GM21360 (cell line): ENCODE data around the gene KHNYN.
A peak's percentile ranks its signal among the peaks of the same experiment; 100 is the strongest.

Source experiments
- ATAC-seq: cut with Tn5 transposase; IDR thresholded peaks from one replicate; pipeline ENCODE4 v1.9.1; 2021; ENCODE audit warnings: mild to moderate bottlenecking, moderate library complexity; ENCODE audit not compliant: unreplicated experiment

Gene KHNYN

DNA sequence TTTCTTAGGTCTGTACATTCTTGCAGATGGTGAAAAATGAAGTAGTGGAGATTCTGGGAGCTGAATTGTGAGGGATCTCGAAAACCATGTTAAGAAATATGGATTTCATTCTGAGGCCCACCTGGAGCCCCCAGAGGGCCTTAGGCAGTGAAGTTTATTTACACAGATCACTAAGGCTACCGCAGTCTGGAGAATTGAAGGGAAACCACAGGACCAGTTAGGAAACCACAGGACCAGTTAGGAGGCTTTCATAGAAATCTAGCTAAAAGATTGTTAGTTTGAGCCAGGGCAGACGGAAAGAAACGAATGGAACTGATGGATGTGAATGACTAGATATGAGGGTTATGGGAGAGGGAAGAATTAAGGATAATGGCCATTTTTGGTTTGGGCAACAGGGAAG, 7.5 kb upstream of the KHNYN start:
- ATAC-seq, result no peak

DNA sequence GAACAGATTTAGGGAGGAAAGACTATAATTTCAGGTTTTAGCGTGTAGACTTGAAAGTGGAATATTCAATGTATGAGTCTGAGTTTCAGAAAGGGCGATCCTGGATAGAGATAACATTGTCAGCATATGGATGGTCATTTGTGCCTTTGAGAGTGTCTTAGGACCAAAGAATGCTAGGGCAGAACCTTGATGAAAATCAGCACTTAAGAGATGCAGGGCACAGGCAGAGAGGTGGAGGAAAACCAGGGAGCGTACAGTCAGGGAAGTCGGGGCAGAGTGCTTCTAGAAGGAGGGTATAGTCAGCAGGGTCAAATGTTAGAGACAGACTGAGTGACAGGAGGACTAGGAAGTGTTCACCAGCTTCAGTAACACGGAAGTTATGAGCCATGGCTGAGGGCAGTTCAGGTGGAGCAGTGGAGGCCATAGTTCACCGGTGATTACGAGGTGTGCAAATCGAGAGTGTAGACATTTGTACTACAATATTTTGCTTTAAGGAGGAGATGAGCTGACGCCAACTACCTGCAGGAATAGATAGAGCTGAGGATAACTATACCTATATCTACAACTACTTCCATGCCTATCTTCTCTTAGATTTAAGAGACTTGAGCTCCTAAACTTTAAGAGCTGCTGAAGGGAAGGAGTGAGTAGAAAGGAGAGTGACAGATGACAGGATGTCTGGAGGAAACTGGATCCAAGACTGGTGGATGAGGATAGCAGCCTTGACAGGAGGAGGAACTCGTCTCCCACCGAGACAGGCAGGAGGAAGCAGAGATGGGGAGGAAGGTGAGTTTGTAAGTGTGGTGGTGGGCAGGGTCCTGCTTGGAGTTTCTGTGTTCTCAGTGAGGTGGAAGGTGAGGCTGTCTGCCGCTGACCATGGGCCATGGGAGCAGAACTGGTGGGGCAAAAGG, 6.8 kb upstream of the KHNYN start:
- no peak for ATAC-seq

DNA sequence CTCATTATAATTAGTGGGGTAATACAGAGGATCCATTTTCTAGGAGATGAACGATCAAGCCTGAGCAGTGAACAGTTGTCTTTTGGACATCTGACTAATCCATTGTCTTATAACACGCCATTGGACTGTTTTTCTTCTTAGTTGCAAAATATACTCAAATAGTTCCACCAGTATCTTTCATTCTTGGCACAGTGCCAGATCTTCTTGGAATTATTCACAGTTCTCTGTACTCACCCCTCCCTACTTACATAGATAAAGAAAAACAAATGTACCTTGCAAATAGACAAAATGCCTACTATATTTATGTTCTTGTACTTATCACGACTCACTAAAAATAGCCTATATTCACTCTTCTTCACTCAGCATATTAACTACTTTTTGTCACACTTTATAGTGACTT, 4.0 kb upstream of the KHNYN start:
- no peak for ATAC-seq

DNA sequence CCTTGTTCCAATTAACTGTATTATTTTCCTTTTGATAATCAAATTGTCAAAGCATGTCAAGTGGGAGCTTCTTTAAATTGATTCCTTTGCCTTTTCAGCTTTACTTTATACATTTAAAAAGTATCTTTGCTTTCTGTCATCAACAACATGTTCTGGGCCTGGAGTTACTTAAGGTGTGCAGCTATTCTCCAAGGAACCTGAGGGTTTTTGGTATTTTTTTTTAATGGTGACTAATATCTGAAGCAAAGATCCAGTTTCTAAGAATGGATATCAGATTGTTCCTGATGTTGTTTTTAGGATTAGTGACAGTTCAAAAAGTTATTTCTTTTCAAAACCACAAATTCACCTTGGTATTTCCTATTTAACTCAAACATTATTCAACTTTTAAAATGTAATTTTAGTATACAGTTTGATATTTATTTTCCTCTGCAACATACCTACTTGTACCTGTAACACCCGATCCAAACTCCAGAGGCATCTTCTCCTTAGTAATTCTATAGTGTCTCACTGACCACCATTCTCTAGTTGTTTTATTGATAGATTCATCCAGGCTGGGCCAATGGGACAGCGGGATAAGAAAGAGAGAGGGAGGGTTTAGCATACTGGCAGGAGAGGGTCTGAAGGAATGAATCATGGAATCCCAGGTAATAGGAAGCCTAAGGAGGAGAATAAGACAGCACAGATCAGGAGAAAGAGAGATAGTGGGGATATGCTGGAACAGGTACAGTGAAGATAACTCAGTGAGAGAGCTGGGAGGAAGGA, 3.4 kb upstream of the KHNYN start:
- no peak for ATAC-seq

DNA sequence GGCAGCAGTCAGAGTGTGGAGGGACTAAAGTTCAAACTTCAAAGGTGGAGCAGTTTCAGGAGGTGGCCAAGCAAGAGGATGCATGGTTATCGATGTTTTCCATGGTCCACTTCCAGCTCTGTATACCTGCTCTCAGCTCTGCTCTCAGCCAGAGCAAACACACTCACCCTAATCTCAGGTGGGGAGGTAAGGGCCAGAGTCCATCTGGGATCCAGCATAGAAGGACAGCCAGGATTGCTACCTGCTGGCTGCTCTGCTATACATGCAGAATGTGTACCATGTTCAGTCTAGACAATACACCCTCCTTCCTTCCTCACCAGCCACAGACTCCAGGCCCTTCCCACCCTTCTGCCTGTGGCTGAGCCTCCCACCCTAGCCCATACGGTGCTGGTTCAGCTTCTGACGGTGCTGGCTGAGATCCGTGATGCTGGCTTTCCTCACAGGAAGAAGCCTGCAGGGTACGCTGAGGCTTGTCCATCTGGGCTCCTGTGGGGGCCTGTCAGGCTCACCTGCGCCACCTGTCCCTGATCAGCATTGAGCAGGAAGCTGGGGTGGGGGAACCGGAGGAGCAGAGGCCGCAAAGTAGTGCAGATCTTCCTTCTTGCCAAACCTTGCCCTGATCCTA, 2.7 kb upstream of the KHNYN start:
- no peak for ATAC-seq

DNA sequence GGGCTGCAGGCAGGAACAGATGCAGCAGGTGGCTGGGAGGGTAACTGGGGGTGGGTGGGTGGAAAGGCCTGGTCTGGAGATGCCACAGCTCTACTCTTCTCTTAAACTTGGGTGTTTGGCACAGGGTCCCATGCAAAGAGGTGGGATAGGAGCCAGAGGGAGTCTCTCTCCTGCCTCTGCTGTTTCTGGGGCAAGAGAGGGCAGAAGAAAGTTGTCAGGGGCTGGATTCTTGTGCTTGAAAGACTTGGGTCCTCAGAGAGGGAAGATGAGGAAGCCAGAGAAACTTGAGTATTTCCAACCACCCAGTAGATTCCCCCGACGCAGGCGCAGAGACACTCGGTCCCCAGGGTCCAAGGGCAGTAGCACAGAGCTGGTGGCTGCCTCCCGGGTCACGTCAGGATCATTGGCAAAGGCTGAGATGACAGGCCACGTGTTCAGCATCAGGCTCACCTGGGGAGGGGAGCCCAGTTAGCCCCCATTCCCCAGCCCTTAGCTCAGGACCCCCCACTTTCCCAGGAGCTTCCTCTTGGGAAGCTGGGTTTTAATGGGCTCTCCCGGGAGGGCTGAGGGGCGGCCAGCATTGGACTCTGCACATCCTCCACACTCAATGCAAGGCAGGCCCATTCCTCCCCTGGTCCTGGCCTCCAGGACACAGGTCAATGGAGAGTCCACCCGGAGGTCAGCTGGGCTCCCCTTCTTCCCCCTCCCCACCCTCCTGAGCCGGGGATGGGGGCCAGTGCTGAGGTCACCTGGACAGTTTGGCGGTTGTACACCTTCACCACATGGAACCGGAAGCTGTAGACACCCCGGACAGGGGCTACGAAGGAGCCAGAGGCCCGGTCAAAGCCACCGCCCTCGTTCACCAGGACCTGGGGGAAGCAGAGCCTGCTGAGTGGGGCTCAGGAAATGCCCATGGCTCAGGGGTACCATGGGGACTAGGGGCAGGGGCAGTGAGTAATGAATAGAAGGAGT, 1.9 kb upstream of the KHNYN start:
- no peak for ATAC-seq

DNA sequence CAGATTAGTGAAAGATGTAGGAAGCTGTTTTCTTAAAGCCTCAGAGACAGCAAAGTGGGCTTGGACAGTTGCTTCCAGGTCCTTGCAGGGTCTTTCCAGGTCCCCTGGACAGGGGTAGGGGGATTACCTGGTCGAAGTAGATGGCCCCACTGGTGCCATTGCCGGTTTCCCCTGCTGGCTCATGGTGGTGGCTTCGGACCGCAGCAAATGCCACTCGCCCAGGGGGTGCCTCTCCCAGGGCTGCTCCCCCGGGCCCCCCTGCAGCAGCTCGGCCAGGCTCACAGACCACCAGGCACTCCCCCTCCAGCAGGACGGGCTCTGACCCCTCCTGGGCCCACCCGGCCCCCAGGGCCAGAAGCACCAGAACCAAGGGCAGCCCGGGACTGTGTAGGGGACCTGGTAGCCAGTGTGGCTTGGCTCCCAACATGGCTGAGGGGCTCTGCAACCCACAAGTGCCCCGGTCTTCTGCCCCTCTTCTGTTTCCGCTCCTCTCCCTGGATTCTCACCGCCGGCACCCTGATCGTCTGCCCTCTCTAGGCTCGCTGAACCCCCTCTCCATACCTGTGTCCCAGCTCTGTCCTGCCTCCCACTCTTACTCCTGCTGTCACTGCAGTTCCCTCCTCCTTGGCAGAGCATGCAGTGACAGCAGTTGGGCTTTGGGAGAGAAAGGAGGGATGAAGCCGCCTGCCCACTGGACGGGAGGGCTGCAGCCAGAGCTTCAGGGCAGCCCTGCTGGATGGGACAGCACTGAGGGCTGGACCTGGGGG, 943 bp upstream of the KHNYN start:
- ATAC-seq, result no peak

DNA sequence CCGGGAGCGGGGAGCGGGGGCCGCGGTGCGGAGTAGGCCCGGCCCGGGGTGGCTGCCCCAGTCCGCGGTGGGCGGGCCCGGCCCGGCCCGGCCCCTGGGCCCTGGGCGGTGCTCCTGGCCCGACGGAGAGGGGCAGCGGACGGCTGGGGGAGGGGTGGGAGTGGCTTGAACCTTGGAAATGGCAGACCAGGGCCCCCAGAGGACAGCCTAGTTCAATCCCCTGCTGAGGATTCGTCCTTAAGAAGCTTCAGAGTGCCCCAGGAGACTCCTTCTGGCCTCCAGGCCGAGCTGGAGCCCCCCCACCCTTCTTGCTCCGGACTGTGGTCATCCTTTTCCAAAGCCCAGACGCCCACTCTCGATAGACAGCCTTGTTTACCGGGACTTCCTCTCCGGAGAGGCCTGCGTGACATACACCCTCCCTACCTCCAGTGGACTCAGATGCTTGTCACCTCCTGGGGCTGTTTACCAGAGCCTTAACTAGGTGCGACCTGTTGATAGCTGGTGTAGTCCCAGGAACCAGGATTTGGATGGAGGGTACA, 458 bp downstream of the KHNYN start:
- peak; percentile 37 for ATAC-seq

DNA sequence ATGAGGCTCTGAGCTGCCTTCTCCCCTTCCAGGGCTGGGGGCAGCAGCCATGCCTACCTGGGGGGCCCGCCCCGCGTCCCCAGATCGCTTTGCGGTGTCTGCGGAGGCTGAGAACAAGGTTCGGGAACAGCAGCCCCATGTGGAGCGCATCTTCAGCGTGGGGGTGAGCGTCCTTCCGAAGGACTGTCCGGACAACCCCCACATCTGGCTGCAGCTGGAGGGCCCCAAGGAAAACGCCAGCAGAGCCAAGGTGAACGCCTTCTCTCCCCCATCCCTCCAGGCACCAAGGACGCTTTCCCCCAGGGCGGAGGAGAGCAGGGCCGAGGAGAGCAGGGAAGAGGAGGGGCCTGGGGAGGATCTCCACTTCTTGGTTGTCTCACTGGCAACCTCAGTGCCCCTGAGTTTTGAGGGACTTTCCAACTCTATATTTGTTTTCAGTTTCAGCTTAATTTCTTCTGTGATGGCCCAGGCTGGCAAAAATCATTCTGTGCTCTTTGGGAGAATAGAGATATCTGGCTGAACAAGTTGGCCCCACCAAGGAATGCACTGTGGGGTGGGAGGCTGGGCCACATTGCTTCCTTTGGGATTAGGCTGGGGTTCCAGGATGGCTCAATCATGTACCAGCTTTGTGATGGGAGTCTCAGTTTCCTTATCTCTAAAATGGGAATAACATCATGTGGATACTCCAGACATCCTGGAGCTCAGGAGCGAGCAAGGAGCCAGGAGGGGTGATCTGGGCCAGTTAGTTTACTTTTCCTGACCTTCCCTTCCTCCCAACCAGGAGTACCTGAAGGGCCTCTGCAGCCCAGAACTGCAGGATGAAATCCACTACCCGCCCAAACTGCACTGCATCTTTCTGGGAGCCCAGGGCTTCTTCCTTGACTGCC, 1.2 kb downstream of the KHNYN start:
- peak; percentile 37 for ATAC-seq

DNA sequence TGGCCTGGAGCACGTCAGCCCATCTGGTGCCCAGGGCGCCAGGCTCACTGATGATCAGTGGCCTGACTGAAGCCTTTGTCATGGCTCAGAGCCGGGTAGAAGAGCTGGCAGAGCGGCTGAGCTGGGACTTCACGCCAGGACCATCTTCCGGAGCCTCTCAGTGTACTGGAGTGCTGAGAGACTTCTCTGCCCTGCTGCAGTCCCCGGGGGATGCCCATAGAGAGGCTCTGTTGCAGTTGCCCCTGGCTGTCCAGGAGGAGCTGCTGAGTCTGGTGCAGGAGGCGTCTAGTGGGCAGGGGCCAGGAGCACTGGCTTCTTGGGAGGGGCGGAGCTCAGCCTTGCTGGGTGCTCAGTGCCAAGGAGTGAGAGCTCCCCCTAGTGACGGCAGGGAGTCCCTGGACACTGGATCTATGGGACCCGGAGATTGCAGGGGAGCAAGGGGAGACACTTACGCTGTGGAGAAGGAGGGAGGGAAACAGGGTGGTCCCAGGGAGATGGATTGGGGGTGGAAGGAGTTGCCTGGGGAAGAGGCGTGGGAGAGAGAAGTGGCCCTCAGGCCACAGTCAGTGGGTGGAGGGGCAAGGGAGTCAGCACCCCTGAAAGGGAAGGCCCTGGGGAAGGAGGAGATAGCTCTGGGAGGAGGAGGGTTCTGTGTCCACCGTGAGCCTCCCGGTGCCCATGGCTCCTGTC, 2.0 kb downstream of the KHNYN start:
- ATAC-seq, result peak; percentile 45

DNA sequence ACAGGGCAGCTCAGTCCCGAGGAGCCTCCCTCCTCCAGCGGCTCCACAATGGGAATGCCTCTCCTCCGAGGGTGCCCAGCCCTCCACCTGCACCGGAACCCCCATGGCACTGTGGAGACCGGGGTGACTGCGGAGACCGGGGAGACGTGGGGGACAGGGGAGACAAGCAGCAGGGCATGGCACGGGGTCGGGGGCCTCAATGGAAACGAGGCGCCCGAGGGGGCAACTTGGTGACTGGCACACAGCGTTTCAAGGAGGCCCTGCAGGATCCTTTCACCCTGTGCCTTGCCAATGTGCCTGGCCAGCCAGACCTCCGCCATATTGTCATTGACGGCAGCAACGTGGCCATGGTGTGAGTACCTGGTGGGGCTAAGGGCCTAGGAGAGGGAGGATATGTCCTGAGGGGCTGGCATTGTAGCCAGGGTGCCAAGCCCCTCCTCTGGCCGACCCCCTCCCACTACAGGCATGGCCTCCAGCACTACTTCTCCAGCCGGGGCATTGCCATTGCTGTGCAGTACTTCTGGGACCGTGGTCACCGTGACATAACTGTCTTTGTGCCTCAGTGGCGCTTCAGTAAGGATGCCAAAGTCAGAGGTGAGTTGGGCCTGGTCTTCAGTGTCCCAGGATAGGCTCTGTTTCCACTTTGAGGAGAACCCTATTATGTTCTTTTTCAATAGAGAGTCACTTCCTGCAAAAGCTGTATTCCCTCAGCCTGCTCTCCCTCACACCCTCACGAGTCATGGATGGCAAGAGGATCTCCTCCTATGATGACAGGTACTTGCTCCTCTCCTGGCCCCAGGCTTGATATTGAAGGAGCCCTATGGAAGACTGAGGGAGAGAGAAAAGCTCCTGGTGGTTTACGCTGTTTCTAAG, 2.7 kb downstream of the KHNYN start:
- ATAC-seq, result no peak

DNA sequence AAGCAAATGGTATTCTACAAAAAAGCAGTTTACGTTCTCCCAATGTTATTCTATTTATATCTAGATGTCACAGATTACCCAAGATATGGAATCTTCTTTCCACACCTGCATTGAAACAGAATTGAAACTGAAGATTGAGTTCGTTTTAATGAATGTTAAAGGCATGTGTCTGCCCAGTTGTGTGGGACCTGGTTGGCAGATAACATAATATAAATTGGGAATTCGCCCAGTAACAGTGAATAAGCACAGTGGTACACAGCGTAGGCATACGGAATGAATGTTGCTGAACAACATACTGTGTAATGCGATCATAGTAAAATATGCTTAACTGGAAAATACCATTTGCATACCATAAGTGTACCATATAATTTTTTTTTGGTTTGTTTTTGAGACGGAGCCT, 4.3 kb downstream of the KHNYN start:
- no peak for ATAC-seq

DNA sequence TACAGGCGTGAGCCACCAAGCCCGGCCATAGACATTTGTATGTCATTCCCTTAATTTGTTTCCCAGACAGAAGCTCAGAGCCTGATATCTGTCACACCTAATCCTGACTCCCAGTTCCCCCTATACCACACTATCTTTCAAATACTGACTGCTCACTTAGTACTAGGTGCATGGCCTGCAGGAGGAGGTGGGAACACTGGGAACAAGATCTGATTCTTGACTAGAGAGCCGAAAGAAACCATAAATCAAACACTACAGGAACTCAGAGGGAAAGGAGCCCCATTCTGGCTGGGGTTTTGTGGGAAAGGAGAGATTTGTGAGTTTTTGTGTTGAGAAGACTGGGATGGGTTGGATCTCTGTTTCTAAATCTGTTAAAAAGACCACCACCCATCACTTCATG, 4.9 kb downstream of the KHNYN start:
- no peak for ATAC-seq

DNA sequence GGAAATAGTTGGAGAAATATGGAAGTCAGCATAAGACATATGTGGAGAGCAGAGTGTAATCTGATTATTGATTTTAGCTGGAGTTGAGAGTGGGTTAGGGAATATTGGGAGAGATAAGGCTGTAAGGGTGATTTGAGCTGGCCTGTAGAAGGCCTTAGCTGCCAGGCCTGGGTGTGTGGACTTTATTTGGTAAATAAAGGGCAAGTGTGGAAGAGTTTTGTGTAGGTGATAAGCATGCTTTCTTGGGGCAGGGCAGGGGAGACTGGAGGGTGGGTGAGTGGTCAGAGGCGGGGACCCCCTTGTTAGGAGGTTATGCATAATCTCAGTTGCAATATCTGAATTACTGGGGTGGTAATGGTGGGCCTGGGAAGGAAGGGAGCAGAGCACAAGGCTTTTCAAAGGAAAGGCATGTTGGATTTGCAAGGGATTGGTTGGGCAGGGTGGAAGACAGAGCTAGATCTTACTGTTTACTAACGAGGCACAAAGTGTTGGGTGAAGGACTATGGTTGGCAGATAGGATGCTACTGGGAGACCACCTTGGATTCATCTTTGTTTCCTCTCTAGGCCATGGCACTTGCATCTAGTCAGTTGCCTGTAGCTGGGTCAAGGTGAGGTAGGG, 5.5 kb downstream of the KHNYN start:
- ATAC-seq, result no peak

DNA sequence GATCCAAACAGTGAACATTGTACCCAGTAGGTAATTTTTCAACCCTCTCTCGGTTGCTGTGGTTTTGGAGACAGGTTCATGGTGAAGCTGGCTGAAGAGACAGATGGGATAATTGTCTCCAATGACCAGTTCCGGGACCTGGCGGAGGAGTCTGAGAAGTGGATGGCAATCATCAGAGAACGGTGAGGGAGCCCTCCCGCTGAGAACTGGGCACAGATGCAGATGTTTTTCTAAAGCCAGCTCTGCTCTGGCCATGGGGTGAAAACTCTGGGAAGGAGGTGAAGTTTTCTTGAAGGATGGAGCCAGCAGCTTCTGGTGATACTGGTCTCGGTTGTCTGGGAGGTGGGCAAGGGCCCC, 6.2 kb downstream of the KHNYN start:
- ATAC-seq, result no peak

DNA sequence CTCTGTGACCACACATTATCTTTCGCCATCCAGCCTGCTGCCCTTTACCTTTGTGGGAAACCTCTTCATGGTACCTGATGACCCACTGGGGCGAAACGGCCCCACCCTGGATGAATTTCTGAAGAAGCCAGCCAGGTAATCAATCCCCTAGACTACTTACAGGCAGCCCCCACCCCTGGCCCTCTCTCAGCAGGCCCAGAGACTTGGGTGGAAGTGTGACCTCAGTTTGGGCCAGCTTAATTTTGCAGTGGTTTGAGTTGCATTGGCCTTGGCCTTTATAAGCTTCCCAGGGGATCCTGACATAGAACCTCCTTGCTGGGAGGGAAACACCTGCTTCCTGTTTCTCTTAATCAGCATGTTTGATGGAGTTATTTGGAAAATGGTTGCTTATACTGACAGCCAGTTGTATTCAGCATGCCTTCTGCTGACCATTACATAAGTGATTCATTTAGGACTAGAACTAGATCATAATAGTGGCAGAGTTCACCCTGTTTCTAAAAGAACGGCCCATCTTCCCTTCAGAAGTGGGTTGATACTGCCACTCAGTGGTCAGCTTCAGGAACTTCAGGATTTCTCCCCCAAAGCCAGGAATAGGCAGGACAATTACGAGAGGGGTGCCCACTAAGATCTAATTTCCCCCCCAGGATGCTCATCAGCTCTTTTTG, 6.7 kb downstream of the KHNYN start:
- ATAC-seq, result no peak
